ENCODE measurements around the gene RTKN2. TPM values are rescaled to one million over a fixed set of nuclear protein-coding genes. Genes with fewer than 3 reads are reported as not detected.

The RTKN2 gene
- total and polyA plus RNA-seq, 10 of the 15 experiments (the other 5 are each of a cell fraction or from before 2014, with no cell fraction given), result 0.10 TPM; not detected in 9

DNA sequence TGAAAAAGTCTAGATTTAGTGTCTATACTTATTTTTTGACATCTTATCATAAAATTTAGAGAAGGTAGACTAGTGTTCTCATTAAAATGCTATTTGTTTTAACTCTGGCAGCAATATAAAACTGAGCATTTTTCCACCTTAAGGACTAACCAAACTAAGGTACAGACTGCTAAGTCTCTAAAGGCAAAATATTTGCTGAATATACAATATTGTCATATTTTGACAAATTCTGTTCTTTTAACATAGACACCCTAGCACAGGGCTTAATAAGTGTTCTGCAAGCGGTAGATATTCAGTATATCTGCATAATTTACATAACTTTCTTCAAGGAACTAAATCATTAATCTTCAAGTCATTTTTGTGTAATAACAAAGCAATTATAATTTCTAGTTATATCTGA, 8.6 kb downstream of the RTKN2 start:
- CTCF ChIA-PET, result interaction anchor here (0.6 kb wide), 1 partner anchor 918 kb away, joined by 3 read pairs; no protein-coding TSS in a partner anchor
- RAD21 ChIA-PET (ENCODE audit: unreplicated experiment), result no interaction called here
- ATAC-seq, result no peak
- intact Hi-C loops (cut with micrococcal nuclease; ENCODE audit: unreplicated experiment), result loop anchor here (10.0 kb wide), 1 partner anchor 895 kb away; no protein-coding TSS in a partner anchor
- Histone ChIP-seq H3K4me2 (ENCODE audit: control insufficient read depth, insufficient read depth) (no peak overlapping the region), H3K9ac (ENCODE audit: control insufficient read depth, insufficient read depth, low read length) (no peak overlapping the region), H3K36me3 (ENCODE audit: control insufficient read depth in 2 of 2, insufficient read depth in 2 of 2, low read length in 1 of 2) (no peaks in the 10 kb centered on the region), H2AFZ (ENCODE audit: control insufficient read depth, low read depth, low read length) (no peak overlapping the region), H3K27ac (ENCODE audit: control insufficient read depth, insufficient read depth) (no peak overlapping the region), H3K4me3 (no peak overlapping the region), H3K27me3 (replicated peaks in 1 of 2; ENCODE audit: control insufficient read depth in 2 of 2, insufficient read depth in 2 of 2, low read length in 1 of 2) (no peaks in the 10 kb centered on the region), H3K9me3 (replicated peaks; ENCODE audit: control insufficient read depth, insufficient read depth, low read length) (no peaks in the 10 kb centered on the region), H3K79me2 (ENCODE audit: control insufficient read depth, insufficient read depth, low read length) (no peaks in the 10 kb centered on the region), H3K4me1 (ENCODE audit: control insufficient read depth, insufficient read depth, low read length) (no peaks in the 10 kb centered on the region), H4K20me1 (ENCODE audit: control insufficient read depth, insufficient read depth) (no peaks in the 10 kb centered on the region)
- 0% methylated on average over 1 of the region's 1 CpG for WGBS (ENCODE audit: insufficient coverage, insufficient replicate concordance, low lambda C conversion rate, missing lambda C conversion rate)
- no TSS peak for BruUV-seq (replicated peaks)
- FAIRE-seq, result no peak
- no peak for DNase-seq (ENCODE audit: low read depth, low spot score)
- POLR2A ChIA-PET, result no interaction called here
- TF ChIP-seq SRF (IDR thresholded peaks at IDR 0.05; ENCODE audit: low read depth in 2 of 2, low read length in 2 of 2), result no peak
- SMC1A ChIA-PET (ENCODE audit: uncharacterized antibody, unreplicated experiment), result no interaction called here
- in situ Hi-C loops (cut with MboI), result no loop called here

DNA sequence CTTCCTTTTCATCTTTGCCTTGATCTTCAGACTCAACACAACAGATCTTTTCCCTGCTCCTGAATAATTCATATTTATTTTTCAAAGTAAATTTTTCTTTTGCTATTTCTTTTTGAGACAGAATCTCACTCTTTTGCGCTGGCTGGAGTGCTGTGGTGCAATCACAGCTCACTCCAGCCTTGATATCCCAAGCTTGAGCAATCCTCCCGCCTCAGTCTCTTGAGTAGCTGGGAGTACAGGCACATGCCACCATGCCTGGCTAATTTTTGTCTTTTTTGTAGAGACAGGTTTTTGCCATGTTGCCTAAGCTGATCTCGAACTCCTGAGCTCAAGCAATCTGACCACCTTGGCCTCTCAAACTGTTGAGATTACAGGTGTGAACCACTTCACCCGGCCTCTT, 9.2 kb downstream of the RTKN2 start:
- Histone ChIP-seq H3K4me1 (ENCODE audit: control insufficient read depth, insufficient read depth, low read length) (no peaks in the 10 kb centered on the region), H3K36me3 (ENCODE audit: control insufficient read depth in 2 of 2, insufficient read depth in 2 of 2, low read length in 1 of 2) (no peaks in the 10 kb centered on the region), H3K4me2 (ENCODE audit: control insufficient read depth, insufficient read depth) (no peak overlapping the region), H3K9me3 (replicated peaks; ENCODE audit: control insufficient read depth, insufficient read depth, low read length) (no peaks in the 10 kb centered on the region), H3K9ac (ENCODE audit: control insufficient read depth, insufficient read depth, low read length) (no peak overlapping the region), H3K27ac (ENCODE audit: control insufficient read depth, insufficient read depth) (no peak overlapping the region), H3K79me2 (ENCODE audit: control insufficient read depth, insufficient read depth, low read length) (no peaks in the 10 kb centered on the region), H2AFZ (ENCODE audit: control insufficient read depth, low read depth, low read length) (no peak overlapping the region), H3K27me3 (replicated peaks in 1 of 2; ENCODE audit: control insufficient read depth in 2 of 2, insufficient read depth in 2 of 2, low read length in 1 of 2) (no peaks in the 10 kb centered on the region), H3K4me3 (no peak overlapping the region), H4K20me1 (ENCODE audit: control insufficient read depth, insufficient read depth) (no peaks in the 10 kb centered on the region)
- in situ Hi-C loops (cut with MboI) (no loop called here), intact Hi-C loops (cut with micrococcal nuclease; ENCODE audit: unreplicated experiment) (no loop called here)
- POLR2A ChIA-PET, result no interaction called here
- ATAC-seq (no peak), DNase-seq (ENCODE audit: low read depth, low spot score) (no peak), FAIRE-seq (no peak)
- TF ChIP-seq YY1 (IDR thresholded peaks at IDR 0.05; ENCODE audit: low read depth, low read length) (no peak), SMC3 (IDR thresholded peaks at IDR 0.05; ENCODE audit: borderline replicate concordance, low read length) (no peak)
- TF ChIP-seq, protein P1, sequence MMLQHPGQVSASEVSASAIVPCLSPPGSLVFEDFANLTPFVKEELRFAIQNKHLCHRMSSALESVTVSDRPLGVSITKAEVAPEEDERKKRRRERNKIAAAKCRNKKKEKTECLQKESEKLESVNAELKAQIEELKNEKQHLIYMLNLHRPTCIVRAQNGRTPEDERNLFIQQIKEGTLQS (IDR thresholded peaks at IDR 0.05; ENCODE audit: borderline replicate concordance, extremely low read depth, low read depth, low read length), result no peak
- TF ChIP-seq, protein P2, sequence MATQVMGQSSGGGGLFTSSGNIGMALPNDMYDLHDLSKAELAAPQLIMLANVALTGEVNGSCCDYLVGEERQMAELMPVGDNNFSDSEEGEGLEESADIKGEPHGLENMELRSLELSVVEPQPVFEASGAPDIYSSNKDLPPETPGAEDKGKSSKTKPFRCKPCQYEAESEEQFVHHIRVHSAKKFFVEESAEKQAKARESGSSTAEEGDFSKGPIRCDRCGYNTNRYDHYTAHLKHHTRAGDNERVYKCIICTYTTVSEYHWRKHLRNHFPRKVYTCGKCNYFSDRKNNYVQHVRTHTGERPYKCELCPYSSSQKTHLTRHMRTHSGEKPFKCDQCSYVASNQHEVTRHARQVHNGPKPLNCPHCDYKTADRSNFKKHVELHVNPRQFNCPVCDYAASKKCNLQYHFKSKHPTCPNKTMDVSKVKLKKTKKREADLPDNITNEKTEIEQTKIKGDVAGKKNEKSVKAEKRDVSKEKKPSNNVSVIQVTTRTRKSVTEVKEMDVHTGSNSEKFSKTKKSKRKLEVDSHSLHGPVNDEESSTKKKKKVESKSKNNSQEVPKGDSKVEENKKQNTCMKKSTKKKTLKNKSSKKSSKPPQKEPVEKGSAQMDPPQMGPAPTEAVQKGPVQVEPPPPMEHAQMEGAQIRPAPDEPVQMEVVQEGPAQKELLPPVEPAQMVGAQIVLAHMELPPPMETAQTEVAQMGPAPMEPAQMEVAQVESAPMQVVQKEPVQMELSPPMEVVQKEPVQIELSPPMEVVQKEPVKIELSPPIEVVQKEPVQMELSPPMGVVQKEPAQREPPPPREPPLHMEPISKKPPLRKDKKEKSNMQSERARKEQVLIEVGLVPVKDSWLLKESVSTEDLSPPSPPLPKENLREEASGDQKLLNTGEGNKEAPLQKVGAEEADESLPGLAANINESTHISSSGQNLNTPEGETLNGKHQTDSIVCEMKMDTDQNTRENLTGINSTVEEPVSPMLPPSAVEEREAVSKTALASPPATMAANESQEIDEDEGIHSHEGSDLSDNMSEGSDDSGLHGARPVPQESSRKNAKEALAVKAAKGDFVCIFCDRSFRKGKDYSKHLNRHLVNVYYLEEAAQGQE (IDR thresholded peaks at IDR 0.05; ENCODE audit: low read depth, low read length), result no peak
- TF ChIP-seq, protein P3, sequence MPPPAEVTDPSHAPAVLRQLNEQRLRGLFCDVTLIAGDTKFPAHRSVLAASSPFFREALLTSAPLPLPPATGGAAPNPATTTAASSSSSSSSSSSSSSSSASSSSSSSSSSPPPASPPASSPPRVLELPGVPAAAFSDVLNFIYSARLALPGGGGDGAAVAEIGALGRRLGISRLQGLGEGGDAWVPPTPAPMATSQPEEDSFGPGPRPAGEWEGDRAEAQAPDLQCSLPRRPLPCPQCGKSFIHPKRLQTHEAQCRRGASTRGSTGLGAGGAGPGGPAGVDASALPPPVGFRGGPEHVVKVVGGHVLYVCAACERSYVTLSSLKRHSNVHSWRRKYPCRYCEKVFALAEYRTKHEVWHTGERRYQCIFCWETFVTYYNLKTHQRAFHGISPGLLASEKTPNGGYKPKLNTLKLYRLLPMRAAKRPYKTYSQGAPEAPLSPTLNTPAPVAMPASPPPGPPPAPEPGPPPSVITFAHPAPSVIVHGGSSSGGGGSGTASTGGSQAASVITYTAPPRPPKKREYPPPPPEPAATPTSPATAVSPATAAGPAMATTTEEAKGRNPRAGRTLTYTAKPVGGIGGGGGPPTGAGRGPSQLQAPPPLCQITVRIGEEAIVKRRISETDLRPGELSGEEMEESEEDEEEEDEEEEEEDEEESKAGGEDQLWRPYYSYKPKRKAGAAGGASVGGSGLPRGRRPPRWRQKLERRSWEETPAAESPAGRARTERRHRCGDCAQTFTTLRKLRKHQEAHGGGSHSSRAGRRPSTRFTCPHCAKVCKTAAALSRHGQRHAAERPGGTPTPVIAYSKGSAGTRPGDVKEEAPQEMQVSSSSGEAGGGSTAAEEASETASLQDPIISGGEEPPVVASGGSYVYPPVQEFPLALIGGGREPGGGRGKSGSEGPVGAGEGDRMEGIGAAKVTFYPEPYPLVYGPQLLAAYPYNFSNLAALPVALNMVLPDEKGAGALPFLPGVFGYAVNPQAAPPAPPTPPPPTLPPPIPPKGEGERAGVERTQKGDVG (CRISPR knock-in tag; IDR thresholded peaks at IDR 0.05), result no peak
- TF ChIP-seq, protein P4, sequence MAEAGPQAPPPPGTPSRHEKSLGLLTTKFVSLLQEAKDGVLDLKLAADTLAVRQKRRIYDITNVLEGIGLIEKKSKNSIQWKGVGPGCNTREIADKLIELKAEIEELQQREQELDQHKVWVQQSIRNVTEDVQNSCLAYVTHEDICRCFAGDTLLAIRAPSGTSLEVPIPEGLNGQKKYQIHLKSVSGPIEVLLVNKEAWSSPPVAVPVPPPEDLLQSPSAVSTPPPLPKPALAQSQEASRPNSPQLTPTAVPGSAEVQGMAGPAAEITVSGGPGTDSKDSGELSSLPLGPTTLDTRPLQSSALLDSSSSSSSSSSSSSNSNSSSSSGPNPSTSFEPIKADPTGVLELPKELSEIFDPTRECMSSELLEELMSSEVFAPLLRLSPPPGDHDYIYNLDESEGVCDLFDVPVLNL (IDR thresholded peaks at IDR 0.05; ENCODE audit: low read depth, low read length), result no peak
- CTCF ChIA-PET, result interaction anchor here (0.6 kb wide), 1 partner anchor 918 kb away, joined by 3 read pairs; no protein-coding TSS in a partner anchor
- RAD21 ChIA-PET (ENCODE audit: unreplicated experiment), result no interaction called here
- WGBS (ENCODE audit: insufficient coverage, insufficient replicate concordance, low lambda C conversion rate, missing lambda C conversion rate), result 48% methylated on average over 4 of the region's 4 CpGs
- SMC1A ChIA-PET (ENCODE audit: uncharacterized antibody, unreplicated experiment), result interaction anchor here (1.2 kb wide), 1 partner anchor 53 kb away, joined by 3 read pairs; no protein-coding TSS in a partner anchor
- BruUV-seq (replicated peaks), result no TSS peak
